DOHH2 (cell line): Measurements from ENCODE around the gene PIK3AP1.
"Not testable (repeated sequence)": the region's sequence is repeated elsewhere in the genome, so short reads cannot be mapped to it uniquely, and the experiment has no call there.

Experiments
- H3F3A ChIP-seq: fragments of 200-600 bp; sonication (generic), shearing (Covaris generic); 2 replicates; pipeline ENCODE4 v1.6.0; 2016; ENCODE audit warnings: antibody characterized with exemption, mild to moderate bottlenecking; ENCODE audit not compliant: control insufficient read depth, insufficient read depth
- H3K27ac ChIP-seq: fragments of 200-600 bp; sonication (generic); 2 replicates; pipeline ENCODE4 v1.5.1; 2014; ENCODE audit warnings: low read depth, mild to moderate bottlenecking, low read length, moderate library complexity
- H3K27me3 ChIP-seq: fragments of 200-600 bp; sonication (generic); 2 replicates; pipeline ENCODE4 v1.6.1; 2014; ENCODE audit warnings: mild to moderate bottlenecking, low read length, mixed read lengths; ENCODE audit not compliant: control insufficient read depth
- H3K36me3 ChIP-seq: fragments of 200-600 bp; sonication (generic); 2 replicates; pipeline ENCODE4 v1.6.1; 2014; ENCODE audit warnings: mild to moderate bottlenecking, low read length, moderate library complexity, mixed read lengths; ENCODE audit not compliant: control insufficient read depth
- H3K4me1 ChIP-seq: fragments of 200-600 bp; sonication (generic); 2 replicates; pipeline ENCODE4 v1.6.1; 2014; ENCODE audit warnings: mild to moderate bottlenecking, low read length, mixed read lengths; ENCODE audit not compliant: control insufficient read depth
- H3K4me2 ChIP-seq: fragments of 200-600 bp; sonication (generic); 2 replicates; pipeline ENCODE4 v1.6.0; 2014; ENCODE audit warnings: mild to moderate bottlenecking, low read length, moderate library complexity
- H3K4me3 ChIP-seq: fragments of 200-600 bp; sonication (generic); 2 replicates; pipeline ENCODE4 v1.5.1; 2014; ENCODE audit warnings: mild to moderate bottlenecking, low read length, mixed read lengths
- H3K79me2 ChIP-seq: fragments of 200-600 bp; sonication (generic); 2 replicates; pipeline ENCODE4 v1.6.1; 2014; ENCODE audit warnings: mild to moderate bottlenecking, low read length, mixed read lengths; ENCODE audit not compliant: control insufficient read depth
- H3K9me2 ChIP-seq: fragments of 200-600 bp; sonication (generic); replicated peaks from 2 replicates; pipeline ENCODE4 v1.6.1; 2014; ENCODE audit warnings: mild to moderate bottlenecking, low read length, mixed read lengths; ENCODE audit not compliant: control insufficient read depth
- H3K9me3 ChIP-seq: fragments of 200-600 bp; sonication (generic); 2 replicates; pipeline ENCODE4 v1.6.1; 2014; ENCODE audit warnings: antibody characterized with exemption, low read length, mixed read lengths; ENCODE audit not compliant: control insufficient read depth, insufficient read depth
- H4K20me1 ChIP-seq: fragments of 200-600 bp; sonication (generic); 2 replicates; pipeline ENCODE4 v1.6.0; 2014; ENCODE audit warnings: low read depth, mild to moderate bottlenecking, antibody characterized with exemption, low read length, moderate library complexity; ENCODE audit not compliant: control insufficient read depth, insufficient read depth
- EZH2phosphoT487 ChIP-seq: fragments of 200-600 bp; sonication (generic); IDR thresholded peaks from 2 replicates; pipeline ENCODE4 v1.6.1; 2017; ENCODE audit warnings: borderline replicate concordance, mild to moderate bottlenecking, antibody characterized with exemption, low read length, moderate library complexity, mixed read lengths
- TF ChIP-seq, protein P1 (sequence below): fragments of 200-600 bp; sonication (generic); IDR thresholded peaks from one replicate; pipeline ENCODE4 v1.5.1; 2014; ENCODE audit warnings: antibody characterized with exemption, mild to moderate bottlenecking, low read depth, low read length; ENCODE audit not compliant: poor library complexity, severe bottlenecking

The PIK3AP1 gene

GRCh38 chr10:96756111-96756903, 36.0 kb upstream of the PIK3AP1 start:
- H3K9me2 ChIP-seq = no peaks in the 10 kb centered on the region
- peaks cover 58% of the 10 kb centered on the region for H3F3A ChIP-seq
- H3K27ac ChIP-seq = peak overlapping the region; percentile 83
- H3K4me3 ChIP-seq = peak overlapping the region; percentile 40
- H3K4me2 ChIP-seq = peak overlapping the region; percentile 49
- H3K27me3 ChIP-seq = no peaks in the 10 kb centered on the region
- peaks cover 97% of the 10 kb centered on the region for H3K4me1 ChIP-seq
- peaks cover 8% of the 10 kb centered on the region for H3K36me3 ChIP-seq
- no peaks in the 10 kb centered on the region for H4K20me1 ChIP-seq
- H3K79me2 ChIP-seq = peaks cover 67% of the 10 kb centered on the region
- H3K9me3 ChIP-seq = no peaks in the 10 kb centered on the region
- TF ChIP-seq EZH2phosphoT487 = no peak
- TF ChIP-seq, protein P1, sequence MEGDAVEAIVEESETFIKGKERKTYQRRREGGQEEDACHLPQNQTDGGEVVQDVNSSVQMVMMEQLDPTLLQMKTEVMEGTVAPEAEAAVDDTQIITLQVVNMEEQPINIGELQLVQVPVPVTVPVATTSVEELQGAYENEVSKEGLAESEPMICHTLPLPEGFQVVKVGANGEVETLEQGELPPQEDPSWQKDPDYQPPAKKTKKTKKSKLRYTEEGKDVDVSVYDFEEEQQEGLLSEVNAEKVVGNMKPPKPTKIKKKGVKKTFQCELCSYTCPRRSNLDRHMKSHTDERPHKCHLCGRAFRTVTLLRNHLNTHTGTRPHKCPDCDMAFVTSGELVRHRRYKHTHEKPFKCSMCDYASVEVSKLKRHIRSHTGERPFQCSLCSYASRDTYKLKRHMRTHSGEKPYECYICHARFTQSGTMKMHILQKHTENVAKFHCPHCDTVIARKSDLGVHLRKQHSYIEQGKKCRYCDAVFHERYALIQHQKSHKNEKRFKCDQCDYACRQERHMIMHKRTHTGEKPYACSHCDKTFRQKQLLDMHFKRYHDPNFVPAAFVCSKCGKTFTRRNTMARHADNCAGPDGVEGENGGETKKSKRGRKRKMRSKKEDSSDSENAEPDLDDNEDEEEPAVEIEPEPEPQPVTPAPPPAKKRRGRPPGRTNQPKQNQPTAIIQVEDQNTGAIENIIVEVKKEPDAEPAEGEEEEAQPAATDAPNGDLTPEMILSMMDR = no peak

DNA sequence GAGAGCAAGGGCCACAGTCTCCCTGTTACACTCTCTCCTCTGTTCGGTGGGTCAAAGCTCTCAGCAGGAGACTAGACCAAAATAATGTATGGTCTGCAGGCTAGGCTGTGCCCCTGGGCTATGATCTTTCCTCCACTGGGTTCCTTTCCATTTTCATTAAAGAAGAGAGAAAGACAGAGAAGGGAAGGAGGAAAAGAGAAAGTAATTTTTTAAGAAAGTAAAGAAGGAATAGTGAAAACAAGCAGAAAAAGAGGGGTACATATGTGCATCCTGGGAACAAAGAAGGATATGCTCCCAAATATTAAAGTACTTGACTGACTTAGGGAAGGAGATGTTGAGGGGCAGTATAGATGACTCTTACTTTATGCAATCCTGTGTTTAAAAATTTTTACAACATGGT, 33.6 kb upstream of the PIK3AP1 start:
- H3K4me3 ChIP-seq = peak overlapping the region; percentile 16; the same call in 1 of the 2 replicates
- TF ChIP-seq, protein P1 = no peak
- TF ChIP-seq EZH2phosphoT487 = no peak
- H3K9me2 ChIP-seq = no peaks in the 10 kb centered on the region
- no peaks in the 10 kb centered on the region for H3K27me3 ChIP-seq
- H3K9me3 ChIP-seq = no peaks in the 10 kb centered on the region
- peak overlapping the region; percentile 50 for H3K27ac ChIP-seq
- peaks cover 49% of the 10 kb centered on the region for H3F3A ChIP-seq
- H4K20me1 ChIP-seq = no peaks in the 10 kb centered on the region
- H3K79me2 ChIP-seq = peaks cover 69% of the 10 kb centered on the region
- H3K4me1 ChIP-seq = peaks cover 79% of the 10 kb centered on the region
- peaks cover 11% of the 10 kb centered on the region for H3K36me3 ChIP-seq
- peak overlapping the region; percentile 52 for H3K4me2 ChIP-seq

GRCh38 chr10:96752375-96752774, 32.1 kb upstream of the PIK3AP1 start:
- Histone ChIP-seq H3F3A (peaks cover 42% of the 10 kb centered on the region), H3K4me1 (peaks cover 79% of the 10 kb centered on the region), H3K9me2 (no peaks in the 10 kb centered on the region), H3K4me2 (peak overlapping the region; percentile 52), H4K20me1 (no peaks in the 10 kb centered on the region), H3K36me3 (peaks cover 25% of the 10 kb centered on the region), H3K27me3 (no peaks in the 10 kb centered on the region), H3K27ac (peak overlapping the region; percentile 50), H3K9me3 (no peaks in the 10 kb centered on the region), H3K4me3 (peak overlapping the region; percentile 28), H3K79me2 (peaks cover 81% of the 10 kb centered on the region)
- TF ChIP-seq, protein P1 = no peak
- no peak for TF ChIP-seq EZH2phosphoT487

GRCh38 chr10:96750316-96750715, 30.0 kb upstream of the PIK3AP1 start:
- not testable (repeated sequence) for H3K27ac ChIP-seq, H4K20me1 ChIP-seq, H3K4me2 ChIP-seq, H3K9me2 ChIP-seq, H3K27me3 ChIP-seq, H3K9me3 ChIP-seq, H3K4me3 ChIP-seq
- peaks cover 78% of the 10 kb centered on the region for H3K4me1 ChIP-seq
- peaks cover 88% of the 10 kb centered on the region for H3K79me2 ChIP-seq
- peaks cover 31% of the 10 kb centered on the region for H3F3A ChIP-seq
- peaks cover 43% of the 10 kb centered on the region for H3K36me3 ChIP-seq
